Ishikawa (cell line): ENCODE measurements around the gene PRRC2A.

ENCODE experiments used
- CEBPB ChIP-seq: IDR thresholded peaks from 2 replicates; pipeline ENCODE4 v1.6.1; 2012
- CREB1 ChIP-seq: IDR thresholded peaks from 2 replicates; pipeline ENCODE4 v1.6.1; 2012; ENCODE audit warnings: low read depth
- EP300 ChIP-seq: IDR thresholded peaks from 2 replicates; pipeline ENCODE4 v1.6.1; 2012; ENCODE audit warnings: borderline replicate concordance
- FOXM1 ChIP-seq: IDR thresholded peaks from 2 replicates; pipeline ENCODE4 v1.6.1; 2012; ENCODE audit warnings: low read depth, borderline replicate concordance
- NFIC ChIP-seq: IDR thresholded peaks from 2 replicates; pipeline ENCODE4 v1.6.1; 2012
- RAD21 ChIP-seq: IDR thresholded peaks from 2 replicates; pipeline ENCODE4 v1.6.1; 2012; ENCODE audit warnings: low read depth
- TAF1 ChIP-seq: IDR thresholded peaks from 2 replicates; pipeline ENCODE4 v1.6.1; 2012; ENCODE audit warnings: low read depth, mild to moderate bottlenecking
- TEAD4 ChIP-seq: IDR thresholded peaks from 2 replicates; pipeline ENCODE4 v1.6.1; 2012
- YY1 ChIP-seq: IDR thresholded peaks from 2 replicates; pipeline ENCODE4 v1.6.1; 2012; ENCODE audit warnings: low read depth
- TF ChIP-seq, protein P1 (sequence below): IDR thresholded peaks from 2 replicates; pipeline ENCODE4 v1.6.1; 2012
- TF ChIP-seq, protein P2 (sequence below): IDR thresholded peaks from 2 replicates; pipeline ENCODE4 v1.6.1; 2012; ENCODE audit warnings: low read depth, mild to moderate bottlenecking

DNA sequence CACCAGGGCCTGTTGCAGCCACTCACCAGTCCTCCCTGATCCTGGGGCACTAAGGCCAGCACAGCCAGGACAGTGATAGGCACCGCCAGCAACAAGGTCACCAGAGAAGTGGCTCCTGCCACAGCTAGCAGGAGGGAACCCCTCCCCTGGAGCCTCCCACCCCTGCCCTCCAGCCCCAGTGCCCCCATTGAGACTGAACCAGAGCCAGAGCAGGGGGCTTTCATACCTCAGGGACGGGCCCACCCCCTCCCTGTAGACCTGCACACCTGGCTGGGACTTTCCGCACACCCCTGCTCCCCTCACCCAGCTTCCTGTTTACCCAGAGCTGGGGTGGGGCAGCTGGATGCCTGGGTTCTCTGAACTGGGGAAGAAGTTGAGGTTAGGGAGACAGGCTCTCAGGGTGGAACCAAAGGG is 38.3 kb upstream of the PRRC2A start, which contains the start of gene LTB:
- no peak for TF ChIP-seq TEAD4
- TF ChIP-seq TAF1 = no peak
- no peak for TF ChIP-seq FOXM1
- TF ChIP-seq EP300 = no peak
- TF ChIP-seq YY1 = no peak
- no peak for TF ChIP-seq CEBPB
- TF ChIP-seq, protein P1, sequence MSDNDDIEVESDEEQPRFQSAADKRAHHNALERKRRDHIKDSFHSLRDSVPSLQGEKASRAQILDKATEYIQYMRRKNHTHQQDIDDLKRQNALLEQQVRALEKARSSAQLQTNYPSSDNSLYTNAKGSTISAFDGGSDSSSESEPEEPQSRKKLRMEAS = no peak
- TF ChIP-seq, protein P2, sequence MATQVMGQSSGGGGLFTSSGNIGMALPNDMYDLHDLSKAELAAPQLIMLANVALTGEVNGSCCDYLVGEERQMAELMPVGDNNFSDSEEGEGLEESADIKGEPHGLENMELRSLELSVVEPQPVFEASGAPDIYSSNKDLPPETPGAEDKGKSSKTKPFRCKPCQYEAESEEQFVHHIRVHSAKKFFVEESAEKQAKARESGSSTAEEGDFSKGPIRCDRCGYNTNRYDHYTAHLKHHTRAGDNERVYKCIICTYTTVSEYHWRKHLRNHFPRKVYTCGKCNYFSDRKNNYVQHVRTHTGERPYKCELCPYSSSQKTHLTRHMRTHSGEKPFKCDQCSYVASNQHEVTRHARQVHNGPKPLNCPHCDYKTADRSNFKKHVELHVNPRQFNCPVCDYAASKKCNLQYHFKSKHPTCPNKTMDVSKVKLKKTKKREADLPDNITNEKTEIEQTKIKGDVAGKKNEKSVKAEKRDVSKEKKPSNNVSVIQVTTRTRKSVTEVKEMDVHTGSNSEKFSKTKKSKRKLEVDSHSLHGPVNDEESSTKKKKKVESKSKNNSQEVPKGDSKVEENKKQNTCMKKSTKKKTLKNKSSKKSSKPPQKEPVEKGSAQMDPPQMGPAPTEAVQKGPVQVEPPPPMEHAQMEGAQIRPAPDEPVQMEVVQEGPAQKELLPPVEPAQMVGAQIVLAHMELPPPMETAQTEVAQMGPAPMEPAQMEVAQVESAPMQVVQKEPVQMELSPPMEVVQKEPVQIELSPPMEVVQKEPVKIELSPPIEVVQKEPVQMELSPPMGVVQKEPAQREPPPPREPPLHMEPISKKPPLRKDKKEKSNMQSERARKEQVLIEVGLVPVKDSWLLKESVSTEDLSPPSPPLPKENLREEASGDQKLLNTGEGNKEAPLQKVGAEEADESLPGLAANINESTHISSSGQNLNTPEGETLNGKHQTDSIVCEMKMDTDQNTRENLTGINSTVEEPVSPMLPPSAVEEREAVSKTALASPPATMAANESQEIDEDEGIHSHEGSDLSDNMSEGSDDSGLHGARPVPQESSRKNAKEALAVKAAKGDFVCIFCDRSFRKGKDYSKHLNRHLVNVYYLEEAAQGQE = no peak
- TF ChIP-seq RAD21 = no peak
- TF ChIP-seq NFIC = no peak
- no peak for TF ChIP-seq CREB1
